Measurements from ENCODE around the gene MYOT.

DNA sequence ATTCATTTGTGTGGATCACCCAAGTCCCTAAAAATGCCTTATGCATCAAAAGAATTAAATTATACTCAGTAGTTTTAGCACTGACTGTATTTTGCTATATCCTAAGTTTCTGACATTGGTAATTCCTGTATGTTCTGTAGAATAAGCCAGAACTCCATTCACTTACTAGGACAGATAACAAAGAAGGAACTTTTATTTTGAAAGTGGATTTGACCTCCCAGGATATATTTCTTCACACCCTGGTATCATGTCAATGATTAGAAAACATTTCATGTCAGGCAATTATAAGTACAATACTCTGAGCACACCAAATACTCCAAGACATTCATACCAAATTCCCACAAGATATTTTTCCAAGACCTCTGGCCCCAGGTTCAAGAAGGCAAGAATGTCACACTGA lies 28.7 kb upstream of the MYOT start:
- no peak for TF ChIP-seq CTCF (IDR thresholded peaks at IDR 0.05; ENCODE audit: low read depth, low read length)
- no peak for TF ChIP-seq POLR2A (IDR thresholded peaks at IDR 0.05; ENCODE audit: extremely low read depth, insufficient read length)
- no peak for TF ChIP-seq MAX (IDR thresholded peaks at IDR 0.05; ENCODE audit: low read depth, low read length)
- no peak for TF ChIP-seq MYC (IDR thresholded peaks at IDR 0.05; ENCODE audit: low read depth, low read length)

All from NB4 (cell line).